ENCODE results near the gene KRT72. TPM values are rescaled to one million over a fixed set of nuclear protein-coding genes. Genes with fewer than 3 reads are reported as not detected.

KRT72 gene
- total RNA-seq, 1 donor from 2014 or later, result not detected

- no peak for DNase-seq
These were observed 28.8 kb upstream of the KRT72 start for GRCh38 chr12:52630008-52630500.

GRCh38 chr12:52629281-52630007 is 28.2 kb upstream of the KRT72 start:
- DNase-seq, result no peak

GRCh38 chr12:52628841-52629240 is 27.6 kb upstream of the KRT72 start:
- DNase-seq, result no peak

GRCh38 chr12:52628111-52628507 is 26.8 kb upstream of the KRT72 start:
- DNase-seq, result no peak

GRCh38 chr12:52627395-52628110 is 26.3 kb upstream of the KRT72 start:
- DNase-seq, result no peak

- DNase-seq, result no peak
These were observed 21.1 kb upstream of the KRT72 start for GRCh38 chr12:52622349-52622748.

GRCh38 chr12:52618866-52619265 is 17.6 kb upstream of the KRT72 start:
- no peak for DNase-seq

- no peak for DNase-seq
These were observed 17.0 kb upstream of the KRT72 start, which contains the start of gene KRT73 for GRCh38 chr12:52618216-52618615. TSS of gene KRT73 (minus strand) at chr12:52618559. CDS start at chr12:52618524, 35 bp downstream.

GRCh38 chr12:52617403-52617785 is 16.1 kb upstream of the KRT72 start:
- no peak for DNase-seq

GRCh38 chr12:52616680-52617402 is 15.6 kb upstream of the KRT72 start:
- DNase-seq, result no peak

- DNase-seq, result no peak
These were observed 14.6 kb upstream of the KRT72 start for GRCh38 chr12:52615912-52616311.

GRCh38 chr12:52615208-52615868 is 14.1 kb upstream of the KRT72 start:
- no peak for DNase-seq

GRCh38 chr12:52614381-52615207 is 13.3 kb upstream of the KRT72 start:
- no peak for DNase-seq

GRCh38 chr12:52613384-52614030 is 12.2 kb upstream of the KRT72 start:
- no peak for DNase-seq

GRCh38 chr12:52612431-52613383 is 11.4 kb upstream of the KRT72 start:
- DNase-seq, result no peak

- DNase-seq, result no peak
These were observed 9.8 kb upstream of the KRT72 start for GRCh38 chr12:52611080-52611468.

- no peak for DNase-seq
These were observed 7.8 kb upstream of the KRT72 start for GRCh38 chr12:52608826-52609630.

GRCh38 chr12:52608161-52608560 is 6.9 kb upstream of the KRT72 start:
- no peak for DNase-seq

GRCh38 chr12:52607314-52607713 is 6.1 kb upstream of the KRT72 start:
- DNase-seq, result no peak

Data from occipital lobe (tissue), 2 donors.